ENCODE measurements around the gene NAPB. TPM values are rescaled to one million over a fixed set of nuclear protein-coding genes. Genes with fewer than 3 reads are reported as not detected.

The NAPB gene
- total RNA-seq, 1 donor from 2014 or later: 13.1 TPM

GRCh38 chr20:23370873-23371272, 50.4 kb downstream of the NAPB start:
- Histone ChIP-seq H3K4me2 (ENCODE audit: low read length) (no peak overlapping the region), H3K4me1 (ENCODE audit: insufficient read depth, low read length) (peaks cover 15% of the 10 kb centered on the region), H4K20me1 (ENCODE audit: insufficient read depth, low read length) (peaks cover 55% of the 10 kb centered on the region), H2AFZ (ENCODE audit: low read depth, low read length) (no peak overlapping the region), H3K9ac (ENCODE audit: low read length) (no peak overlapping the region), H3K9me3 (ENCODE audit: insufficient read depth, low read depth, low read length) (no peaks in the 10 kb centered on the region), H3K36me3 (ENCODE audit: insufficient read depth, low read length) (peaks cover 44% of the 10 kb centered on the region), H3K27me3 (ENCODE audit: insufficient read depth, low read length) (no peaks in the 10 kb centered on the region), H3K27ac (ENCODE audit: low read depth, low read length) (no peak overlapping the region), H3K4me3 (ENCODE audit: insufficient read depth, low read depth, low read length) (no peak overlapping the region), H3K79me2 (ENCODE audit: insufficient read depth, low read length) (peaks cover 48% of the 10 kb centered on the region)
- Mint-ChIP-seq H3K36me3 (ENCODE audit: low read depth, unreplicated experiment) (peaks cover 24% of the 10 kb centered on the region), H3K27ac (ENCODE audit: unreplicated experiment) (no peak overlapping the region), H3K4me1 (ENCODE audit: low read depth, unreplicated experiment) (peaks cover 24% of the 10 kb centered on the region), H3K27me3 (ENCODE audit: low read depth, unreplicated experiment) (no peaks in the 10 kb centered on the region), H3K4me3 (ENCODE audit: unreplicated experiment) (no peak overlapping the region), H3K9me3 (ENCODE audit: unreplicated experiment) (peaks cover 2% of the 10 kb centered on the region)
- DNase-seq (ENCODE audit: low read depth) (no peak), FAIRE-seq (no peak)
- TF ChIP-seq EZH2 (IDR thresholded peaks at IDR 0.05; ENCODE audit: insufficient read depth, low read length) (no peak), CTCF (IDR thresholded peaks at IDR 0.05; ENCODE audit: insufficient read depth, low read depth, low read length) (no peak)

GRCh38 chr20:23370274-23370673, 51.0 kb downstream of the NAPB start:
- no peak overlapping the region for H3K9ac ChIP-seq (ENCODE audit: low read length)
- Mint-ChIP-seq H3K36me3 (ENCODE audit: low read depth, unreplicated experiment) (peaks cover 24% of the 10 kb centered on the region), H3K4me3 (ENCODE audit: unreplicated experiment) (no peak overlapping the region), H3K27me3 (ENCODE audit: low read depth, unreplicated experiment) (no peaks in the 10 kb centered on the region), H3K4me1 (ENCODE audit: low read depth, unreplicated experiment) (peaks cover 24% of the 10 kb centered on the region), H3K9me3 (ENCODE audit: unreplicated experiment) (peaks cover under 1% of the 10 kb centered on the region), H3K27ac (ENCODE audit: unreplicated experiment) (no peak overlapping the region)
- no peak overlapping the region for H3K4me3 ChIP-seq (ENCODE audit: insufficient read depth, low read depth, low read length)
- DNase-seq (ENCODE audit: low read depth) (no peak), FAIRE-seq (no peak)
- no peak for TF ChIP-seq CTCF (IDR thresholded peaks at IDR 0.05; ENCODE audit: insufficient read depth, low read depth, low read length)
- no peak for TF ChIP-seq EZH2 (IDR thresholded peaks at IDR 0.05; ENCODE audit: insufficient read depth, low read length)
- no peak overlapping the region for H3K27ac ChIP-seq (ENCODE audit: low read depth, low read length)
- H3K36me3 ChIP-seq (ENCODE audit: insufficient read depth, low read length): peaks cover 41% of the 10 kb centered on the region
- H3K4me1 ChIP-seq (ENCODE audit: insufficient read depth, low read length): peaks cover 15% of the 10 kb centered on the region
- peaks cover 50% of the 10 kb centered on the region for H3K79me2 ChIP-seq (ENCODE audit: insufficient read depth, low read length)
- H3K4me2 ChIP-seq (ENCODE audit: low read length): no peak overlapping the region
- no peaks in the 10 kb centered on the region for H3K27me3 ChIP-seq (ENCODE audit: insufficient read depth, low read length)
- no peak overlapping the region for H2AFZ ChIP-seq (ENCODE audit: low read depth, low read length)
- H4K20me1 ChIP-seq (ENCODE audit: insufficient read depth, low read length): peaks cover 61% of the 10 kb centered on the region
- no peaks in the 10 kb centered on the region for H3K9me3 ChIP-seq (ENCODE audit: insufficient read depth, low read depth, low read length)

GRCh38 chr20:23369072-23369823, 52.0 kb downstream of the NAPB start:
- Histone ChIP-seq H4K20me1 (ENCODE audit: insufficient read depth, low read length) (peaks cover 71% of the 10 kb centered on the region), H2AFZ (ENCODE audit: low read depth, low read length) (no peak overlapping the region), H3K79me2 (ENCODE audit: insufficient read depth, low read length) (peaks cover 60% of the 10 kb centered on the region), H3K36me3 (ENCODE audit: insufficient read depth, low read length) (peaks cover 49% of the 10 kb centered on the region), H3K9me3 (ENCODE audit: insufficient read depth, low read depth, low read length) (no peaks in the 10 kb centered on the region), H3K27ac (ENCODE audit: low read depth, low read length) (no peak overlapping the region), H3K4me1 (ENCODE audit: insufficient read depth, low read length) (peaks cover 15% of the 10 kb centered on the region), H3K27me3 (ENCODE audit: insufficient read depth, low read length) (no peaks in the 10 kb centered on the region), H3K4me2 (ENCODE audit: low read length) (no peak overlapping the region), H3K4me3 (ENCODE audit: insufficient read depth, low read depth, low read length) (no peak overlapping the region), H3K9ac (ENCODE audit: low read length) (no peak overlapping the region)
- peaks cover 20% of the 10 kb centered on the region for H3K36me3 Mint-ChIP-seq (ENCODE audit: low read depth, unreplicated experiment)
- TF ChIP-seq CTCF (IDR thresholded peaks at IDR 0.05; ENCODE audit: insufficient read depth, low read depth, low read length): no peak
- no peak for TF ChIP-seq EZH2 (IDR thresholded peaks at IDR 0.05; ENCODE audit: insufficient read depth, low read length)
- no peak overlapping the region for H3K4me3 Mint-ChIP-seq (ENCODE audit: unreplicated experiment)
- no peak overlapping the region for H3K27ac Mint-ChIP-seq (ENCODE audit: unreplicated experiment)
- FAIRE-seq (no peak), DNase-seq (ENCODE audit: low read depth) (no peak)
- H3K9me3 Mint-ChIP-seq (ENCODE audit: unreplicated experiment): no peaks in the 10 kb centered on the region
- H3K4me1 Mint-ChIP-seq (ENCODE audit: low read depth, unreplicated experiment): peaks cover 32% of the 10 kb centered on the region
- H3K27me3 Mint-ChIP-seq (ENCODE audit: low read depth, unreplicated experiment): no peaks in the 10 kb centered on the region

Data from astrocyte (in vitro differentiated cells and primary cell).